GM21737 (cell line): ENCODE data around the gene RNF138.
"Not testable (repeated sequence)": the region's sequence is repeated elsewhere in the genome, so short reads cannot be mapped to it uniquely, and the experiment has no call there.

ENCODE experiments used
- ATAC-seq: cut with Tn5 transposase; IDR thresholded peaks from one replicate; pipeline ENCODE4 v1.9.1; 2021; ENCODE audit warnings: mild to moderate bottlenecking, moderate library complexity; ENCODE audit not compliant: unreplicated experiment

RNF138 gene

GRCh38 chr18:32167980-32168730 is 76.5 kb downstream of the RNF138 start:
- no peak for ATAC-seq

GRCh38 chr18:32173654-32174053 is 82.0 kb downstream of the RNF138 start:
- ATAC-seq, result no peak

GRCh38 chr18:32174719-32175118 is 83.0 kb downstream of the RNF138 start:
- no peak for ATAC-seq

GRCh38 chr18:32175265-32175664 is 83.6 kb downstream of the RNF138 start:
- ATAC-seq, result no peak

GRCh38 chr18:32176745-32177144 is 85.1 kb downstream of the RNF138 start:
- not testable (repeated sequence) for ATAC-seq

- no peak for ATAC-seq
Measured at GRCh38 chr18:32177530-32177929, 85.9 kb downstream of the RNF138 start.
